ENCODE results near the gene HOXA11.

HOXA11 gene

DNA sequence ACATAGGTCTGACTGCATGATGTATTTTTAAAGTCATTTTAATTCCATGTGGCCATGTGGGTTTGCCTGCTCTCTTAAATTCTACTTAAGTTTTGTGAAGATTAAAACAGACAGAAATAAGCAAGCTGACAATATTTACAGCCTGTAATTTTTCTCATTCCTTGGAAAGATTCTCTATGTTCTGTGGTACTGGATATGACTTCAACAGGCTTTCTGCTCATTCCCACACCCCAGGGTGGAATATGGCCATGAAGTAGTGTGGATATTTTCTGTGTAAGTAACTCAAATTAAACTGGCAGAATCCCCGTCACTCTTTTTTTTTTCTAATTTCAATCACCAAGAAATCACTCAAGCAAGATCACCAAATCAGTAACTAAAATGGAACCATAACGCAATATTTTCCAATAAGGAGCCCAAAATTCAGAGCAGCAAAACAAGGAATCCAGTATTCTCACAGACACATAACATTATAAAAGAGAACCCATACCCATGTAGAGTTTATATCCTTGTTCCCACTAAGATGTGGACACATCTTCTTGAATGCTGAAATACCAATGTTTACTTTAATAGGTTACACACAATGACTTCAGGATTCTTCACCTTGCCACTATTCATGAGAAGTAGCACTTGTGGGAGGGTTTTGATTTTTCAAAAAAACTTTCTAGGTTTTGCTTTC, 47.3 kb downstream of the HOXA11 start:
- no peak overlapping the region for H3K4me3 ChIP-seq (ENCODE audit: low read length)
- no peak for TF ChIP-seq ZNF274 (IDR thresholded peaks at IDR 0.05; ENCODE audit: low read depth, low read length)

DNA sequence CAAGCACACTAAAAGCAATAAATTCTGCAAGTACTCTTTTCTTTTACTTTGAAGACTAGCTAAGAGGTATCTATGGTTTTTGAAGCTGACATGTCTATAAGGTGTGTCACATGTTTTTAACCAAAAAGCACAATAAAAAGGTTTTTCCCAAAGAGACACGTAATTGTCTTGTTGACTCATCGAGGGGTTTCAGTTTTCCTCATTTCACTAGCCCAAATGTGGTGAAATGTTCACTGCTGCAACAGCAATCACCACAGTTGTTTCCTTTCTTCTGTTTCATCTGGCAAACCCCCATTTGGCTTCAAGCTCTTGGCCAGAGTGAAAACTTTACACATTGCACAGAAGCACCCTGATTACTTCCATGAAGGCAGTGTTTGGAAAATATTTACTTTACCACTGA, 50.6 kb downstream of the HOXA11 start:
- no peak for TF ChIP-seq ZNF274 (IDR thresholded peaks at IDR 0.05; ENCODE audit: low read depth, low read length)
- H3K4me3 ChIP-seq (ENCODE audit: low read length) = no peak overlapping the region

DNA sequence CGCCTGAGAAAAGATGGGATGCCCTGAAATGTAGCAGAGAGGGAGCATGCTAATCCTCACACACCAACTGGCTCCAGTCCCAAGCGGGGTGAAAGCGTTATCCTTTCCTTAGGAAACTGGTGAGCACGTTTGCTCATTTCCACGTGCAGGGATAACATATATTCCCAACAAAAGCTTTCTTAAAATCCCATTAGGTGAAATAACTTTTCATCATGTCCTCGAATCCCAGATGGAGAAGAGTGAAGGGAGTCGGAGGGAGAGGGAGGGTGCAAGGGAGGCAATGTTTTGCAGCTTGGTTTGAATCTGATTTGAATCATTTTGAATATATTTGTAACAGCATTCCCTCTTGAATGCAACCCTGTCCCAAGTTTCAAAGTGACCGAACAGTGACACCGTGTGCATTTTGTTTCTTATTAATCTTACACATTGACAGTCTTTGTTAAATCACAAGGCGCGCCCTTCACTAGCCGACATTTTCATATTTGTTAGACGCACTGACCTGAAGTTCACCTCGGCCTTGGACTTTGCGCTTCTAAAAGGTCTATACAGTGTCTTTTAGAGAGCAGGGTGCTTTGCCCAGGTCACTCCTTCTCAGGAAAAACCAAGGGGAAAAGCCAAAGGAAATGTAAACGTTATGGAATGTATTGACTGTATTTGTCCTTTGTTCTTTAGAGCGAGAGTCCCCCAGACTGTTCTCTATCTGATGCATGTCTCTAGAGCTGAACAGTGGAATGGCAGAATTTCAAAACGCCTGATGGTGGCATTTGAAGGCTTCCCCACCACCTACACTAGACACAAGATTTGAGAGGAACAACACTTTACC, 51.4 kb downstream of the HOXA11 start:
- H3K4me3 ChIP-seq (ENCODE audit: low read length) = no peak overlapping the region
- TF ChIP-seq ZNF274 (IDR thresholded peaks at IDR 0.05; ENCODE audit: low read depth, low read length) = no peak

DNA sequence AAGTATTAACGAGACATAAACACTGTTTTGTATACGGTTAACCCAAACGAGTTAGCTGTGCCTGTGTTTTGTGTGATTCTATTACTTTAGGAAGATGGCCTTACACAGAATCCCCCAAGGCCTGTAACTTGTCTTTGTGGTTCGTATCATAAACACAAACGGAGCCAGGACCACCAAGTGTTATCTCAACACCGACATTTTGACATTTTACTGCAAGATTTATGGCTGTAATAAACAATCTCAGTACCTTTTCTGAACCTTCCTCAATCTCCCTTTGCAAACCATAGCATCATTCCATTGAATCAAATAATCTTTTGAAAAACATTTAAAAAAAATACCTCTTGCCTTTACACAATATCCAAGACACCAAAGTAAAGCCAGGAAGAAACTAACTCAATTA, 52.1 kb downstream of the HOXA11 start:
- H3K4me3 ChIP-seq (ENCODE audit: low read length) = no peak overlapping the region
- TF ChIP-seq ZNF274 (IDR thresholded peaks at IDR 0.05; ENCODE audit: low read depth, low read length) = no peak

DNA sequence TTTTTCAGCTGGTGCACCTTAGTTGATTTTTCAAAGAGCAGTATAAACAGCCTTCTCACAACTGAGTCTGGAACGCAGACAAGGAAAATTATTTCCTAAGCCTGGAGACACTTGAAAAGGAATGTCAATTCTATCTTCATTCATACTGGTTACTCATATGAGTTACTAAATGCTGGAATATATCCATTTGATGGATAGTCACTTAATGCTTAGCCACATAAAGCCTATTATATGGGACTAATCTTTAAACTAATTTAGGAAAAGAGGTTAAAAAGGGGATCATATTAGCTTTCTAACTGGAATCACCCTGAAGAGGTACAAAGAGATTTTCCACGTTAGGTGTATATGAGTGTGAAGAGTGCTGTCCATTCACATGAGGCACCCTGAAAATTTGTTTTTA, 52.8 kb downstream of the HOXA11 start:
- TF ChIP-seq ZNF274 (IDR thresholded peaks at IDR 0.05; ENCODE audit: low read depth, low read length) = no peak
- no peak overlapping the region for H3K4me3 ChIP-seq (ENCODE audit: low read length)

DNA sequence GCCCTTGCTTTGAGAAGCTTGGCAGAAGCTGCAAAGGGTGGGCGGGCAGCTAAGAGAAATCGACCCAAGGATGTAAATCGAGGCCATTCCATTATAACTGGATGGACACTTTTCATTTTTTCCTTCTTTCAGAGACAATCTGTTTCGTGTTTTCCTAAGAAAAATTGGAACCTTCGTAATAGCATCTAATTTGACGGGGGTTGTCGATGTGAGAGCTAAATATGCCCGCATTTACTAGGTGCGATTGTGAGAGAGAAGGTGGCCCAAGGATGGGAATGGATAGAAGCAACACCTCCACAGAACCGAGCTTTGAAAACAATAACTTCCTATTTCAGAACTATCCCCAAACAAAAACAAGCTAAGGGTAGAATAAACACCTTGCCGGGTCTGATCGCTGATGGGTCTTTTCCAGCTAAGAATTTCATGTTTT, 53.6 kb downstream of the HOXA11 start:
- no peak for TF ChIP-seq ZNF274 (IDR thresholded peaks at IDR 0.05; ENCODE audit: low read depth, low read length)
- H3K4me3 ChIP-seq (ENCODE audit: low read length) = no peak overlapping the region
